Activated effector memory CD4-positive, alpha-beta T cell treated with Interleukin-2 at 50 U/mL for 16 hours (primary cell): ENCODE data around the gene WSCD2.

ENCODE experiments used
- DNase-seq: peaks from one replicate; pipeline ENCODE4 v3.0.0-alpha.2; 2020

Gene WSCD2

DNA sequence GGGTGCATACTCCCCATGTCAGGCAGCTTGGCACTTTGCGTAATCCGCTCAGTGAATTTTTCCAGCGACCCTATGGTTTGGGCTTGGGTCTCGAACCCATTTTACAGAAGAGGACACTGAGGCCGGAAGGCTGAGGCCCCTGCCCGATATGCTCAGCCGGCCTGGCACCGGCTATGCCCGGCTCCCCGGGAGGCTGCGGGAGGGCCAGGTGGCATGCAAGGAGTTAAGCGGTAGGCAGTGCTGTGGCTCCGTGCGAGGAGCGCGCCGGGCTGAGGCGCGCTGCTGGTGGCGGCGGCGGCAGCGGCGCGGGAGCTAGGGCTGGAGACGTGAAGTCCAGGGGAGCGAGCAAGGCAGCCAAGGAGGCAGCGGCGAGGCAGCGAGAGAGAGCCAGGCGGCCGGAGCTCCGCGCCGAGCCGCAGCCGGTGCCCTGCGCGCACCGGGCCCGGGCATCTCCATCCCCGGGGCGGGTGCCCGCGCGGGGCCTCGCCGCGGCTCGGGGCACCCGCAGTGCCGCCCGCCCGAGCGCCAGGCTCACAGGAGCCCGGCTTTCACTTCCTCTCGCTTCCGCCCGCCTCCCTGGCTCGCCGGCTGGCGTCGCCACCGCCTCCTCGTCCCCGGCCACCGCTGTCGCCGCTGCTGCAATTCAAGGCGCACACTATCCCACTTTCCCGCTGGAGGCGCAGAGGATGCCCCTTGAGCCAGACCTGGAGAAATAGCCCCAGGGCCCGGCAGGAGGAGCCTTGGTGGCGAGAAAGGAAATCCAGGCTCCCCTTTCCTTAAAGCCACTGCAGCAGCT lies at the start of gene WSCD2:
WSCD2 (plus strand) TSS at position 272 of the 796 bp plus-strand sequence. CDS start 66,545 bp downstream, outside the sequence.
- DNase-seq = no peak

DNA sequence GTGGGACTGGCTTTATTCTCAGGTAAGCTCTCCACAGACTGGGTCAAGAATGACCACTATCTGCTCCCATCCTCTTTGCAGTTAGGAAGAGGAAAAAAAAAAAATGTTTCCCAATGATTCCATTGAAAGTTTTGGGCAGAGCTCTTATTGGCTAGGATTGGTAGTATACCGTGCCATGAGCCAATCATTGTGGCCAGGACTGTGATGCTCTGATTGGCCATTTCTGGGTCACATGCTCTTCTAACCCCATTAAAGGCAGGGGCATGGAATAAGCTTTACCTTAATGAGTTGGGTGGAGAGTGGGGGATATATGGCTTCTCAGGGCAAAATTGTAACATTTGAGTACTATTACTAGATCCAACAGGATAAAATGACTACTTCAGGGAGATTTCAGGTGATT lies 49.4 kb upstream of the WSCD2 start:
- no peak for DNase-seq

DNA sequence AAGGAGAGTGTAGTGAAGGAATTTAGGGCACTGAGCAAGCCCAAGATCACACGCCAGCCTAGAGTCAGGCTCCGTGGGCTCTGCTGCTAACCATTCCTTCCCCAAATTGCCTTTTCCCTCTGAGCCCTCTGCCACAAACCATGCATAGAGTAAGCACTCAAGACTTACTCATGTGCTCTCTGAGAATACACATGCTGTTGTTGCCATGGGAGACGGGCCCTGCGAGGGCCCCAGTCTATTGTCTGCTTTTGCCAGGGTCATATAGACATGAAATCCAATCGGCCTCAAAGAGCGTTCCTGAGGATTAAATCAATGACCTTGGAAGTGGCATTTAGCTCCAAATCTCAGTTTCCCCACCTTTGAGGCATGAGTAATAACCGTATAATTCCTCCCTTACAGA lies 48.7 kb upstream of the WSCD2 start:
- DNase-seq = no peak

DNA sequence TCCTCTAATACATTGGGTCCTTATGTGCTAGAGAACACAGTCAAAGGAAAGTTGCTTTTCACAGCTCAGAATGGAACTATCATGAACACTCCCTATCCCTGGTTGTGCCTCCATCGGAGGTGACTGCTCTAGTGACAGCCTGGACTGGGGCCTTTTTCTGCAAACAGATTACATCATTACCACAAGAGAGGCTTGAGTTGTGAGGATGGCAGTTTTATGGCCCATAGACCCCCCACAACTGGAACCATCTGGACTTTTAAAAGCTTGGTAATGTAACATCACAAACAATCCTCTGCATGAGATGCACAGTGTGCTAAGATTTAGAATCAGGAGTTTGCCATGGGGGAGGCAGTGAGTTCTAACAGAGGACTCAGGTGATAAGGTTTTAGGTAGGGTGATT lies 46.6 kb upstream of the WSCD2 start:
- no peak for DNase-seq

DNA sequence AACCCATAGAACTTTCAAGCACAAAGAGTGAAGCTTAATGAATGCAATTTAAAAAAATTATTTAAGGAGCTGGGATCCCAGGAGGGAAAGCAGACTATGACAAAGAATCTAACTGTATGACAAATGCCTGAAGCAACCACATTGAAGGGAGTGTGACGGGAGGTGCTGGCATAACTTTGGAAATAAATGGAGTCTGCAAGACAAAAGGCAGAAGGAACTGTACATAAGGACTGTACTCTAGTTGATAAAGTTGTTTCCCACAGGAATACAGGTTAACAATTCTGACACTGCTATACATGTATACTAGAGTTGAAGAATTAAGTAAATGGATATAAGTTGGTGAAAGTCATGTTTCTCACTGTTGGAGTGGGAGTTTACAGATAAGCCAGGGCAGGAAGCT lies 41.2 kb upstream of the WSCD2 start:
- no peak for DNase-seq

DNA sequence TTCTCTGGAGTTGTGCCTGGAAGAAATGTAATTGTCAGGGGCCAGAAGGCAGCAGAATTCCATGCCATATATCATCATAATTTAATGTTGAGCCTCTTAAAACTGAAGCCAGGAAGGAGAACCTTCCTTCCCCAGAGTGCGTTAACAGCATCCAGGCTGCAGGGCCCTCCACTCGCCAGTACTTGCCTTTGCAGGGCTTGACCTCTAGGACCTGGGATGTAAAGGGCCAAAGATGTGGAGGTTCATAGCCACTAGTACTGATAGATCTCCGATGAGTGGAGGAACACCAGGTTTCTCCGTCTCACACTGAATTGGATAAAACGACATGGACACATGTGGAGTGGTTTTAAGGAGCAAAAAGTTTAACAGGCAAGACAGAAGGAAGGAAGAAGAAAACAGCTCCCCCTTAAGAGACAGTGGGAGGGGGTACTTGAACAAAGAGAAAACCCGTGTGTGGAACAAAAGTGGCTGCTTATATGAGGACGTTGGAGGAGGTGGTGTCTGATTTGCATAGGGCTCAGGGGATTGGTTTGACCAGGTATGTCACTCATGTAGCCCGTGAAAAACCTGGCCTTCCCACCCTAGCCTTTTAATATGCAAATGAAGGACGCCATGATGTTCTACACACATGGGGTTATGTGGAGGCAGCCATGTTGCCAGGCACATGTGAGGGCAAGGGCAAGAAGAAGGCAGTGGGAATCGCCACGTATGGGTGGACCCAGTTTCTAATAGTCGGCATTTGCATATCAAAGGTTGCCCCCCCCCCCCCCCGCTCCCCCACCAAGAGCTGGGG lies 38.8 kb upstream of the WSCD2 start:
- no peak for DNase-seq

DNA sequence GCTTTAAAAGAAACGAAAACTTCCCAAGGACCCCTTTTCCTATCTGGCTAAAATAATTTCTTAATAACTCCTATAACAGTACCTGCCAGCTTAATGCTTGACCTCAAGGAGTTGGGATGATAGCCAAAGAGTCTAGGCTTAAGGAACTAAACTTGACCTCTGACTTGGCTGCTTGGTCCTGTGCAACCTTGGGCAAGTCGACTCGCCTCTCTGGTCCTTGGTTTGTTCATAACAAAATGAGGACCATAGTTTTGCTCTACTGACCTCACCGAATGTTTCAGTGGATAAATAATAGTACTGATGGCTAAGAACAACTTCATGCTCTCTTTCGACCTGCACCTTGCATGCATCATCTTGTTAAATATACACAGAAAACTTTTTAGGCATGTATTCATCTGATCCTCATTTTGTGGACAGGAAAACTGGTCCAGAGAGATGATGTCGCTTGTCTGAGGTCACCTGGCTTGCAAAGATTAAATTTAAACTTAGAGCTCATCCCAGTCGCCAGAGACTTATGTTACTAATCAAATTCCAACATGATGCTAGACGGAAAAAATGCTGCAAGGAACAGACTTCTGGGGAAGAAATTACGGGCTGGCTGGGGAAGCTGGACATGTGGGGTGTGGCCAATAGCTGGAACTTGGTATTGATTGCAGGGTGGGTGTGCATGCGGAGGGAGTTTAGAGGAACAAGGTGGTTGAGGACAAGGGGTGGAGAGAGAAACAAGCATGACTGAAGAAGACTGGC lies 38.0 kb upstream of the WSCD2 start:
- DNase-seq = no peak

DNA sequence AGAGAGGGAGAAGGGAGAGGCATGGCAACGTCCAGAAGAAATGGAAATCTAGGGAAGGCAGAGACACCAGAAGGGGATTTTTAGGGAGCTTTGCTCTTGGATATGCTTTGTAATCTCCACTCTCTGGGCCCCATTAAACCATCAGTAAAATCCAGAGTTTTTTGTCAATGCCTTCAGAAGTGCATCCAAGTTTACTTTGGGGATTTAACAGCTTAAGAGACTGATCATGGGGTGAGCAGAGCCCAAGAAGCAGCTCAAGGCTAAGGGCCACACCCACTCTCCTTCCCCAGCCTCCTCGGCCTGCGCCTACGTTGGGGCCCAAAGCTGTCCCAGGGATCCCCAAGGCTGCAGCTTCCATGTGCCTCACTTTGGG lies 37.4 kb upstream of the WSCD2 start:
- DNase-seq = no peak

DNA sequence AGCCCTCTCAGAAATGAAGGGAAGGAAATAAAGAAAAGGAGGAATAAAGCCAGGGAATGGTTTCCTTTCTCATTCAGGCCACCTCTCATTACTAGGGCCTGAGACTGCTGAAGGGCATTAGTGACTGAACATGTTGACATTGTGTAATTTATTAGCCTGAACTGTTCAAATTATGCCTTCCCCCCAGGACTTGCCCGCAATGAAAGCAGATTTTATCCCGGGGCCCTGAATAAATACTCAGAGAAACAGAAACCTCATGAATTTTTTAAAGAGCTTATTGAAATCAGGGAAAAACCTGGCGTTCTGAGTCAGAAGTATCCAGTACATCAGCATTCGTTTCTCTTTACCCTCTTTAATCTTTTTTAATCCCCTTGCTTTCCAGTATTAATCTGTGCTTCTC lies 35.9 kb upstream of the WSCD2 start:
- DNase-seq = no peak

DNA sequence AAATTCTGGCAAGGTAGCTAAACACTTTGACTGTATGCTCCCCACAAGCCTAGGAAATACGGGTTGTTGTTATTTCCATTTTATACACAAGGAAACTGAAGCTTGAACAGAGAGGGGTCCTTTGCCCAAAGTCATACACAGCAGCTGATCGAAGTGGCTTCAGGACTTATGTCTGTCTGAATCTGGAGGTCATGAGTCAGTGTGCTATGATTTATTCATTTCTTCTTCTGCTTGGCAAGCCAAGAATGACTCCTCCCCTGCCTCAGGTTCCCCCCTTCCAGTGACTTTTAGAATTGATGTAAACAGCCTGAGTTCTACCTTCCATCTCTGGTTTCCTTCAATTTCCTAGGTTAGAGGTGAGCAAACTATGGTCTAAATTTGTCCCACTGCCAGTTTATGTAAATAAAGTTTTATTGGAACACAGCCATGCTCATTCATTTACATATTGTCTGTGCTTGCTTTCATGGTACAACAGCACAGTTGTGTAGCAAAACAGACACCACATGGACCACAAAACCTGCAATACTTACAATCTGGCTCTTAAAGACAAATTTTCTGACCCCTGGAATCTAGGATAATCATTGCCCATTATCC lies 34.9 kb upstream of the WSCD2 start:
- no peak for DNase-seq

DNA sequence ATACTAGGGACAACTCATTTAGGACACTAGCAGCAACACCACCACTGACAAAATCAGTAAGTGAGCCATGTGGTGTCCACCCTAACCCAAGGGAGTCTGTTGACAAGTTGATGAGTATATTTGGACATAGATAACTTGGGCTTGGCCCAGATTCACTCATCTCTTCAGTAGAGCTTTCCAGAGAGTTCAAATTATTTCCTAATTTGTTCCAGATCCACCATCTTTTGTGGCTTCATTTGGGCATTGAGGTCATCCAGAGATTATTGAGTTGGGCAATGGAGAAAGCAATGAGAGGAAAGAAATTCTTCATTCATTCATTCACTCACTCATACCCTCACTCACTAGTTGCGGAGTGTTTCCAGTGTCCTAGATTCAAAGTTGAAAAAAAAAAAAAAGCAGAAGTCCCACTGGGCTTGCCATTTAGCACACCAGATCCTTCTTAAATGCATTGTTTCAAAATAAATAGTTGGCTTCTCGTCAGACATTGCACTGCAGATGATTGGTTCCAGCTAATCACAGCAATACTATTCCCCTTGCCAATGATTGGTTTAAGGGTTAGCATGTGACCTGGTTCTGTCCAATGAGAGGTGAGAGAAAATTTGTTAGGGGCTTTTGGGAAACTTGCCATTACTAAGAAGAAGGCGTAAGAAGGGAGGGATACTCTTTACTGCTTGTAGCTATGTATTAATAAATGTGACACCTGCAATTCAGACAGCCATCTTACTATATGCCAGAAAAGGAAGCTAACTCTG lies 31.8 kb upstream of the WSCD2 start:
- DNase-seq = no peak

DNA sequence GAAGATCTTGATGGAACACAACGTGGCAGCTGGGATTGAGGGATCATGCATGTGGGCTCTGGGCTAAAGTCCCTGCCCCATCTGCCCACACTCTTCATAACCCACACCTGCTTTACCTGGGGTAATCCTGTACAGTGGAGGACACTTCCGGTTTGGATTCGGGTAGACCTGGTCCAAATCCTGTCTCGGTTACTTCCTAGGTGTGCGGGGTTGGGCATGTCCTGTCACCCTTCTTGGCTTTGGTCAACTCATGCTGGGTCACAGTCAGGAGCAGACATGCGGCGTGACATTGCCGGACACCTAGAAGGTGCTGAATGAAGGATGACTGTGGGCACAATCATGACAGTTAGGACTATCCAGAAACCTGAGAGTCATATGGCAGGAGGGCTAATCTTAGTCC lies 30.7 kb upstream of the WSCD2 start:
- no peak for DNase-seq

DNA sequence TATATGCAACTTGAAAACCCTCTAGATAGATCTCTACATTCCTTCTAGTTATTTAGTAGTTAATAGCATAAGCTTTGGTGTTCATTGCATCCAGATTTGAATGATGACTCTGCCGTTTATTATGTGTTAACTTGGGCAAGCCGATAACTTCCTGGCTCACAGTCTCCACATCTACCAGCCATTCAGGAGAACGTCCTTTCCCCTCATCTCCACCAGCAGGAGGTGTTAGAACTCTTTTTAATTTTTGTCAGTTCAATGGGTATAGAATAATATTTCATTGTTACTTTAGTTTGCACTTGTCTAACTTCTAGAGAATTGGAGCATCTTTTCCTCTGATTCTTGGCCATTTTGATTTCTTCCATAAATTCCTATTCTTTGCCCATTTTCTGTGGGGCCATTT lies 30.0 kb upstream of the WSCD2 start:
- no peak for DNase-seq

DNA sequence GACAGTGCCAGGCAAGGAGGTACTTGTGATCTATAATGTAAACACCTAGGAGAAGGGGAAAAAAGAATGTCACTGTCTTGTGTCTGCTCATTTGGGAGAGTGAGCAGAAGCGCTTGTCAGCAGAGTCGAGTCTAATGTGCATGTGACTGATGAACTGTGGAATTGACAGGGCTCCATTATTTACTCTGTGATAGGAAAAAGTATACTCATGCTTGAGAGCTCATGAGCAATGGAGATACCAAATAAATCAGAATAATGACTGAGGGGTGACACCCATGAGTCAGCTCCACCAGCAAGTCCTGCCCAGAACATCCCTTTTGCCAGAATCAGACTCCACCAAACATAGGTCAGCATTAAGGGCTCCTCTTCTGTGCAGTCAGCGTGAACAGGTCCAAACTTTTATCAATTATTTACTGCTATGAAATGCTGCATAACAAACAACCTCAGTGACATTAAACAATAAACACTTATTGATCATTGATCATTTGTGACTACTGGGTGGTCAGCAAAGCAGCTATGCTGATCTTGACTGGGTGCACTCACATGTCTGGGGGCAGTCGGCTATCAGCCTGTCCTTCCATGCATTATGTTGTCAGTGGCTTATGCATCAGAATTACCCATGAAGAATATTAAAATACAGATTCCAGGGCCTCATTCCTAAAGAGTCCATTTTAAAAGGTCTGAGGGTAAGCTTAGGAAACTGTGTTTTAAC lies 29.2 kb upstream of the WSCD2 start:
- no peak for DNase-seq

DNA sequence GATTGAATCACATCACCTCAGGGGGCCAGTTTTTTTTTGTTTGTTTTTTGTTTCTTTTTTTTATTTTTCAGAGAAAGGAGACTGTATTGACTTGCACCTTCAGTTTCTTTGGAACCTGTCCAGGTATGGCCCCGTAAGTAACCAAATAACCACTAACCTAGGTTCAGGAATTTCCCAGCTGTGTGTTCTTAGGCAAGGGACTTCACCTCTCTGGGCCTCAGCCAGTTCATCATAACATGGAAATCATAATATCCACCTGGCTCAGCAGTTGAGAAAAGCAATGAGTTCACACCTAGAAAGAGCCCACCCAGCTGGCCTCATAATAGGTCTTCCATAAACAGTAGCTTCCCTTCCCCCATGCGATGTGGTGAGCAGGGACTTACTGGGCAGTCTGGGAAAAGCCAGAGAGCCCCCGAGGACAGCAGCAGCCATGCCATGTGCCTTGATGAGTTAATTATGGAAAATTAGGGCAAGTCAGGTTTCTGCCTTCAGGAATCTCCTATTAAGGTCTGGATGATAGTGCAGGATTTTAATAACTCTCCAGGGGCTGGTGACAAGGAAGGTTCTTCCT lies 27.4 kb upstream of the WSCD2 start:
- no peak for DNase-seq

DNA sequence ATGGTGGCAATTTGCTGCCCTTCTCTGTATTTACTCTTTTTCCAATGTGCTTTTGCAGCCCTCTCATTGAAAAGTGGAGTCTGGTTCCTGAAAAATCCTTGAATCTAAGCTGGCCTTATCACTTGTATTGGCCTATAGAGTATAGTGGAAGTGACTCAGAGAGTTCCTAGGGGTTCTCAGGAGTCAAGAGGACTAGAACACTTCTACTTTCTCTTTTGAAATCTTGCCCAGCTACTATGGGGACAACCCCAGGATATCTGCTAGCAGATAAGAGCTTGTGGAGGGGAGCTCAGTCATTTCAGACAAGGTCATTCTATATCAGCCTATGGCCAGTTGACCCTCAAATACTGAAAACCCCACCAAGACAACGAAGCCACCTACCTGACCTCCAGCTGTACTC lies 26.7 kb upstream of the WSCD2 start:
- DNase-seq = no peak

DNA sequence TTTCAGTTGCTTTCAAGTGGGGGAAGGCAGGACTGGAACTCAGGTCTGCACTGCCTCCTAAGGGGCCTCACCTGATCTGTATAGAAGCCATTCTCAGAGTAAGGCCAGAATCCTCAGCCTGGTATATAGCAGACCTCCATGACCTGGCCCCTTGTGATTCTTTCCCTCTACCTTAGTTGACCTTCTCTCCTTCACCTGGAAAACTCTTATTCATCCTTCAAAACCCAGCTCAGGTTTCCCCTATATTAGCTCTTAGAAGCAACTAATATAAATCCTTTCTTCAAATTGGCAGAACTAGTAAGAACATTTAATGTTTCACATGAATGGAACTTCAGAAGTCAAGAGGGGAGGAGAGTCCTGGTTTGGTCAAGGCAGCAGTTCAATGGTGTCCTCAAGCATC lies 26.0 kb upstream of the WSCD2 start:
- no peak for DNase-seq

DNA sequence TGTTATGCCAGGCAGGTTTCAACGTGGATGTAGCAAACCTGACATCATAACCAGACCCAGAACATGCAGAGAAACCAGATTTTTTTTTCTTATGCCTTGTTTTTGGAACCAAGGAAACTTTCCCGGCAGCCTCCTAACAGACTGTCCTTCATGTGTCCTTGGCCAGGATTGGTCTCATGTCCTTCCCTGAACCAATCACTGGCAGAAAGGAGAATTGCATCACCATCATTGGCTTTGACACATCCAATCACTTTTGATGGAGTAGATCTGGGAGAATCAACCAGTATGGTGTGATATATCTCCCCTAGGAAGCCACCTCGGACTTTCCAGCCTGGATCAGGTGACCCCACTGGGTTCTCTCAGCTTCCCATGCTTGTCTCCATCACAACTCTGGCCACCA lies 25.6 kb upstream of the WSCD2 start:
- no peak for DNase-seq

DNA sequence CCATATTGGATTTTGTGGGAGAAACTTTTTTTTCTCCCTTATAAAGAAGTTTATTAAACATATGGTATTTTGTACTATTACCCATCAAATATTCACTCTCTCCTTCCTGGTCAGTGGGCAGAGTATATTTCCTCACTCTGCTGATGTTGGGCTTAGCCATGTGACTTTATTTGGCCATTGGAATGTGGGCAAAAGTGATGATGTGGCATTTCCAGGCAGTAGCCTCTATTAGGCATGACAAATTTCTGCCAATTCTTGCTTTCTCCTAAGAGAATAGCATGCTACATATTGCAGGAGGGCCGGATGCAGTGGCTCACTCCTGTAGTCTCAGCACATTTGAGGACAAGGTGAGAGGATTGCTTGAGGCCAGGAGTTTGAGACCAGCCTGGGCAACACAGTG lies 24.4 kb upstream of the WSCD2 start:
- DNase-seq = no peak

DNA sequence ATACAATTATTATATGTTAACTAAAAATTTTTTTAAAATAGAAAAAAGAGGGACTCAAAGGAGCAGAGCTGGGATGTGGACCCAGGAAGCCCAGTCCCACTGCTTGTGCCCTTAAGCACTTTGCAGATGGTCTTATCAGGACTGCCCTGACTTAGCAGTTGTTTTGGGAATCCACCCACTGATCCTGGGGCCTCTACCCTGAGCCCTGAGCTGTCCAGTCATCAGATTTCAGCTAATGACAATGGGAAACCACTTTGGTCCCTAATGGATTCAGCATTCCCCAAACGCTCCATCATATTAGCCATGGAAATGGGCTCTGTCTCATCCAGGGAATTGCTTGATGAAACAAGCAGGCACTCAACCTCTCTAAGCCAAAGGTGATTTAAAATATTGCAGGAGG lies 22.5 kb upstream of the WSCD2 start:
- no peak for DNase-seq

DNA sequence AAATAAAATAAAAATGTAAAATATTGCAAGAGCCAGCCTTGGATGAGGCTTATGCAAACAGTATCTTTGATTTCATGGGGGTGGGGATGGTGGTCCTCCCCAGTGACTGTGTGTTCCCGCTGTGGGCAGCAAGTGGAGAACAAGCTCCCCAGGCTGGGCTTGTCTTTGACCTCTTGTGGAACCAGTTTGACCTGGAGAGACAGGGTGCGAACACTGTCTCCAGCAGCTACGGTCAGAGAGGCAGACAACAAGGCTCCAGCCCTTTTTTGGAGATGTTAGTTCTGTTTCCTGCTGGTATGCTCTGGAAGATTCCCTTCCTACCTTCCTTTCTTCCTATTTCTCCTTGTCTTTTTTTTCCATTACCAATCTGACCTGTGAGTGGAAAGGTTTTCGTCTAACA lies 21.8 kb upstream of the WSCD2 start:
- no peak for DNase-seq

DNA sequence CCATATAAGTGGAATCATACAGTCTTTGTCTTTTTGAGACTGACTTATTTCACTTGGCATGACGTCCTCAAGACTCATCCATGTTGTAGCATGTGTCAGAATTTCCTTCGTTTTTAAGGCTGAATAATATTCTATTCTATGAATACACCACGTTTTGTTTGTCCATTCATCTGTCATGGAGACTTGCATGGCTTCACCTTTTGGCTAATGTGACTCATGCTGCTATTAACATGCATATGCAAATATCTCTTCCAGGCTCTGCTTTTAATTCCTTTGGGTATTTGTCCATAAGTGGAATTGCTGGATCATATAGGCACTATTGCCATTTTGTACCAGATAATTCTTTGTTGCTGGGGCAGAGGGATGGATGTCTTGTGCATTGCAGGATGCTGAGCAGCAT lies 19.6 kb upstream of the WSCD2 start:
- no peak for DNase-seq
